ENCODE measurements around the gene AARS1.
"Not testable (repeated sequence)": the region's sequence is repeated elsewhere in the genome, so short reads cannot be mapped to it uniquely, and the experiment has no call there.

DNA sequence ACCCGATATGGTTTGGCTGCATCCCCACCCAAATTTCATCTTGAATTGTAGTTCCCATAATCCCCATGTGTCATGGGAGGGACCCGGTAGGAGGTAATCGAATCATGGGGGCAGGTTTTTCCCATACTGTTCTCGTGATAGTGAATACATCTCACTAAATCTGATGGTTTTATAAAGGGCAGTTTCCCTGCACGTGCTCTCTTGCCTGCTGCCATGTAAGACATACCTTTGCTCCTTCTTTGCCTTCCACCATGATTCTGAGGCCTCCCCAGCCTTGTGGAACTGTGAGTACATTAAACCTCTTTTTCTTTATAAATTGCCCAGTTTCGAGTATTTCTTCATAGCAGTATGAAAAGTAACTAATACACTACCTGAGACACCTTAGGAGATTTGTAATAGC is 82.9 kb downstream of the AARS1 start:
- TF ChIP-seq, protein P1, sequence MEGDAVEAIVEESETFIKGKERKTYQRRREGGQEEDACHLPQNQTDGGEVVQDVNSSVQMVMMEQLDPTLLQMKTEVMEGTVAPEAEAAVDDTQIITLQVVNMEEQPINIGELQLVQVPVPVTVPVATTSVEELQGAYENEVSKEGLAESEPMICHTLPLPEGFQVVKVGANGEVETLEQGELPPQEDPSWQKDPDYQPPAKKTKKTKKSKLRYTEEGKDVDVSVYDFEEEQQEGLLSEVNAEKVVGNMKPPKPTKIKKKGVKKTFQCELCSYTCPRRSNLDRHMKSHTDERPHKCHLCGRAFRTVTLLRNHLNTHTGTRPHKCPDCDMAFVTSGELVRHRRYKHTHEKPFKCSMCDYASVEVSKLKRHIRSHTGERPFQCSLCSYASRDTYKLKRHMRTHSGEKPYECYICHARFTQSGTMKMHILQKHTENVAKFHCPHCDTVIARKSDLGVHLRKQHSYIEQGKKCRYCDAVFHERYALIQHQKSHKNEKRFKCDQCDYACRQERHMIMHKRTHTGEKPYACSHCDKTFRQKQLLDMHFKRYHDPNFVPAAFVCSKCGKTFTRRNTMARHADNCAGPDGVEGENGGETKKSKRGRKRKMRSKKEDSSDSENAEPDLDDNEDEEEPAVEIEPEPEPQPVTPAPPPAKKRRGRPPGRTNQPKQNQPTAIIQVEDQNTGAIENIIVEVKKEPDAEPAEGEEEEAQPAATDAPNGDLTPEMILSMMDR (optimal IDR thresholded peaks at IDR 0.05 in 1 of 3, IDR thresholded peaks at IDR 0.05 in 1 of 3, conservative IDR thresholded peaks at IDR 0.05 in 1 of 3; ENCODE audit: extremely low read depth in 1 of 3, insufficient read depth in 2 of 3, low read length in 3 of 3), result not testable (repeated sequence)
- not testable (repeated sequence) for TF ChIP-seq EZH2 (IDR thresholded peaks at IDR 0.05; ENCODE audit: low read length)

All from keratinocyte (primary cell).